ENCODE data around the gene HAGHL. TPM values are rescaled to one million over a fixed set of nuclear protein-coding genes. Genes with fewer than 3 reads are reported as not detected.

HAGHL gene
- total and polyA plus RNA-seq, 4 donors, result 4.1 to 26.7 (median 13.1) TPM

- TF ChIP-seq, protein P1, sequence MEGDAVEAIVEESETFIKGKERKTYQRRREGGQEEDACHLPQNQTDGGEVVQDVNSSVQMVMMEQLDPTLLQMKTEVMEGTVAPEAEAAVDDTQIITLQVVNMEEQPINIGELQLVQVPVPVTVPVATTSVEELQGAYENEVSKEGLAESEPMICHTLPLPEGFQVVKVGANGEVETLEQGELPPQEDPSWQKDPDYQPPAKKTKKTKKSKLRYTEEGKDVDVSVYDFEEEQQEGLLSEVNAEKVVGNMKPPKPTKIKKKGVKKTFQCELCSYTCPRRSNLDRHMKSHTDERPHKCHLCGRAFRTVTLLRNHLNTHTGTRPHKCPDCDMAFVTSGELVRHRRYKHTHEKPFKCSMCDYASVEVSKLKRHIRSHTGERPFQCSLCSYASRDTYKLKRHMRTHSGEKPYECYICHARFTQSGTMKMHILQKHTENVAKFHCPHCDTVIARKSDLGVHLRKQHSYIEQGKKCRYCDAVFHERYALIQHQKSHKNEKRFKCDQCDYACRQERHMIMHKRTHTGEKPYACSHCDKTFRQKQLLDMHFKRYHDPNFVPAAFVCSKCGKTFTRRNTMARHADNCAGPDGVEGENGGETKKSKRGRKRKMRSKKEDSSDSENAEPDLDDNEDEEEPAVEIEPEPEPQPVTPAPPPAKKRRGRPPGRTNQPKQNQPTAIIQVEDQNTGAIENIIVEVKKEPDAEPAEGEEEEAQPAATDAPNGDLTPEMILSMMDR (IDR thresholded peaks at IDR 0.05; ENCODE audit: control extremely low read depth, extremely low read depth), result no peak
- H3K9ac ChIP-seq (ENCODE audit: insufficient read depth in 1 of 2, low read length in 2 of 2), result no peak overlapping the region
- peaks cover 0 to 27% (median 9%) of the 10 kb centered on the region in 5 donors for H3K4me1 ChIP-seq (ENCODE audit: control insufficient read depth in 5 of 5, insufficient read depth in 5 of 5, low read length in 5 of 5)
- no peak overlapping the region for H3K4me3 ChIP-seq
- peaks cover 0 to 8% (median 0%) of the 10 kb centered on the region in 4 donors for H3K9me3 ChIP-seq (ENCODE audit: control insufficient read depth in 4 of 4, insufficient read depth in 3 of 4, low read length in 3 of 4)
- DNase-seq (no peak), ATAC-seq (ENCODE audit: insufficient read depth, low FRiP score) (no peak)
- peaks cover 0 to 35% (median 25%) of the 10 kb centered on the region in 3 donors for H3K27me3 ChIP-seq (ENCODE audit: control insufficient read depth in 3 of 3, insufficient read depth in 3 of 3, low read length in 2 of 3)
- 3 to 8% methylated on average over 15 to 37 of the region's 37 CpGs for WGBS, 2 donors
- no peak overlapping the region for H3K27ac ChIP-seq (ENCODE audit: low read depth in 1 of 2, low read length in 1 of 2)
- peaks cover 0 to under 1% (median 0%) of the 10 kb centered on the region in 4 donors for H3K36me3 ChIP-seq (ENCODE audit: control insufficient read depth in 4 of 4, insufficient read depth in 4 of 4, low read length in 4 of 4)
These were observed 33.1 kb upstream of the HAGHL start for GRCh38 chr16:693766-694165.

DNA sequence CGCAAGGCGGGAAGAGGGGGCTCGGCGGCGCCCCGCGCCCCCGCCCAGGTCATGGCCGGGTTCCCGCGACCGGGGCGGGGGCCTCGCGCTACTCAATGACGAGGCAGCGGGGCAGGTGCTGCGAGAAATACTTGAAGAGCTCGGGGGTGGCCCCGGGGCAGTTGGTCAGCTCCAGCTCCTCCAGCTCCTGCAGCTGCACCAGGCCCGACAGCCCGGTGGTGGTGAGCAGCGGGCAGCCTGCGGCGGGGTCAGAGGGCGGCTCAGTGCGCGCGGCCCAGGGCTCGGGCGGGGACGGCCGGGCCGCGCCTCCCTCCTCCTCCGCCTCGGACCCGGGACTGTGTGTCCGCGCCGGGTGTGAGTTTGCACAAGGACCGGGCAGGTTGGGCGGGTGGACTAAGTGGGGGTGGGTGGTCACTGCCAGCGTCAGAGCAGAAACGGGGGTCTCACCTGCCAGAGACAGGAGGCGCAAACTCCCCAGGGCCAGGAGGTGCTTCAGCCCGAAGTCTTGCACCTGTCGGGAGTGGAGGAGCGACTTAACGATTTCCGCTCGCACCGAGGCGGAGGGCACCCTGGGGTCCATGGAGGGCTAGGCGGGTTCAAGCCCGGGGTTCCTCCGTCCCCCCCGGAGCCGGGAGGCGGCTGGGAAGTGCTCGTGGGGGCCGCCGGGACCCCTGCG lies 32.6 kb upstream of the HAGHL start:
- H3K9me3 ChIP-seq (ENCODE audit: control insufficient read depth in 4 of 4, insufficient read depth in 3 of 4, low read length in 3 of 4), result peaks cover 0 to 8% (median 0%) of the 10 kb centered on the region in 4 donors
- WGBS, 2 donors, result 2 to 3% methylated on average over 54 to 64 of the region's 64 CpGs
- TF ChIP-seq, protein P1 (IDR thresholded peaks at IDR 0.05; ENCODE audit: control extremely low read depth, extremely low read depth), result no peak
- H3K9ac ChIP-seq (ENCODE audit: insufficient read depth in 1 of 2, low read length in 2 of 2), result no peak overlapping the region
- ATAC-seq (ENCODE audit: insufficient read depth, low FRiP score) (no peak), DNase-seq (no peak)
- H3K36me3 ChIP-seq (ENCODE audit: control insufficient read depth in 4 of 4, insufficient read depth in 4 of 4, low read length in 4 of 4), result no peaks in the 10 kb centered on the region
- peaks cover 0 to 36% (median 25%) of the 10 kb centered on the region in 3 donors for H3K27me3 ChIP-seq (ENCODE audit: control insufficient read depth in 3 of 3, insufficient read depth in 3 of 3, low read length in 2 of 3)
- no peak overlapping the region for H3K4me3 ChIP-seq
- H3K27ac ChIP-seq (ENCODE audit: low read depth in 1 of 2, low read length in 1 of 2), result no peak overlapping the region
- peaks cover 0 to 22% (median 5%) of the 10 kb centered on the region in 5 donors for H3K4me1 ChIP-seq (ENCODE audit: control insufficient read depth in 5 of 5, insufficient read depth in 5 of 5, low read length in 5 of 5)

GRCh38 chr16:694863-695354 lies 32.0 kb upstream of the HAGHL start:
- Histone ChIP-seq H3K27me3 (ENCODE audit: control insufficient read depth in 3 of 3, insufficient read depth in 3 of 3, low read length in 2 of 3) (peaks cover 0 to 40% (median 25%) of the 10 kb centered on the region in 3 donors), H3K9ac (ENCODE audit: insufficient read depth in 1 of 2, low read length in 2 of 2) (no peak overlapping the region), H3K9me3 (ENCODE audit: control insufficient read depth in 4 of 4, insufficient read depth in 3 of 4, low read length in 3 of 4) (peaks cover 0 to 8% (median 0%) of the 10 kb centered on the region in 4 donors), H3K4me3 (no peak overlapping the region), H3K4me1 (ENCODE audit: control insufficient read depth in 5 of 5, insufficient read depth in 5 of 5, low read length in 5 of 5) (peaks cover 0 to 16% (median 2%) of the 10 kb centered on the region in 5 donors), H3K27ac (ENCODE audit: low read depth in 1 of 2, low read length in 1 of 2) (no peak overlapping the region), H3K36me3 (ENCODE audit: control insufficient read depth in 4 of 4, insufficient read depth in 4 of 4, low read length in 4 of 4) (no peaks in the 10 kb centered on the region)
- ATAC-seq (ENCODE audit: insufficient read depth, low FRiP score) (no peak), DNase-seq (no peak)
- 2% methylated on average over 29 to 37 of the region's 37 CpGs for WGBS, 2 donors
- TF ChIP-seq, protein P1 (IDR thresholded peaks at IDR 0.05; ENCODE audit: control extremely low read depth, extremely low read depth), result no peak

Data from lung (tissue), 12 donors.